K562 (cell line): ENCODE measurements around the gene EMC10. TPM values are rescaled to one million over a fixed set of nuclear protein-coding genes. Genes with fewer than 3 reads are reported as not detected.
A peak's percentile ranks its signal among the peaks of the same experiment; 100 is the strongest.

Experiments
- ARID1B ChIP-seq: fragments of 450-650 bp; IDR thresholded peaks from 2 replicates; pipeline ENCODE4 v1.6.1; 2016; ENCODE audit warnings: antibody characterized with exemption, mild to moderate bottlenecking, inconsistent platforms
- CTCF ChIP-seq, 3 experiments: IDR thresholded peaks in 2 of 3; conservative IDR thresholded peaks in 1 of 3; 2 replicates each; pipeline ENCODE4 v1.5.1; 2011 to 2012; ENCODE audit warnings: low read length in 3 of 3, mild to moderate bottlenecking in 3 of 3, control low read depth in 2 of 3, improper control_type of control experiment in 1 of 3, inconsistent platforms in 1 of 3, low read depth in 1 of 3, mixed read lengths in 1 of 3, moderate library complexity in 1 of 3; ENCODE audit not compliant: insufficient read depth in 2 of 3
- DEAF1 ChIP-seq: fragments of 450-650 bp; formaldehyde crosslinking; IDR thresholded peaks from 2 replicates; pipeline ENCODE4 v1.4.0; 2020; ENCODE audit warnings: mild to moderate bottlenecking, moderate library complexity
- JUND ChIP-seq, 2 experiments: IDR thresholded peaks; 2 replicates in 1 of 2; 3 replicates in 1 of 2; pipeline ENCODE4 v1.6.1; 2011; ENCODE audit warnings: borderline replicate concordance in 2 of 2, low read depth in 2 of 2, low read length in 2 of 2, improper control_type of control experiment in 1 of 2, missing biosample characterization in 1 of 2, missing genetic modification characterization in 1 of 2, missing genetic modification reagents in 1 of 2
- SIN3B ChIP-seq: fragments of 450-650 bp; IDR thresholded peaks from 2 replicates; pipeline ENCODE4 v1.6.1; 2017; ENCODE audit warnings: low read depth, mild to moderate bottlenecking, moderate library complexity
- SMAD4 ChIP-seq: fragments of 250-450 bp; sonication (Bioruptor Pico); conservative IDR thresholded peaks from 2 replicates; pipeline ENCODE4 v1.8.0; 2021; ENCODE audit warnings: inconsistent platforms, mild to moderate bottlenecking, moderate library complexity
- XRCC5 ChIP-seq: fragments of 200-400 bp; formaldehyde crosslinking; IDR thresholded peaks from 2 replicates; pipeline ENCODE4 v1.6.1; 2017; ENCODE audit warnings: low read depth, mild to moderate bottlenecking, low read length
- ZNF583 ChIP-seq: fragments of 250-450 bp; sonication (Bioruptor Pico); IDR thresholded peaks from 2 replicates; pipeline ENCODE4 v1.4.0; 2020
- polyA plus RNA-seq, 8 experiments: library from polyadenylated mRNA; depleted of rRNA in 4 of 8; stranded (reverse) in 5 of 8; unstranded in 3 of 8; fragments of >200 nt; fragmentation: Nextera tagmentation in 2 of 8; fragmentation: Illumina TruSeq in 1 of 8; extraction: Ambion mirVana in 2 of 8; extraction: Trizol in 1 of 8; gene quantifications; 2 replicates each; pipeline versions ENCODE4 v1.2.1 to v1.2.3, GENCODE V29; 2011 to 2014; ENCODE audit warnings: inconsistent platforms in 1 of 8, missing spikeins in 1 of 8
- total RNA-seq, 7 experiments: library from RNA; depleted of rRNA in 6 of 7; stranded (reverse); fragments of >200 nt in 6 of 7; fragmentation: Illumina TruSeq in 2 of 7; extraction: Trizol in 2 of 7; gene quantifications; 2 replicates each; pipeline versions ENCODE4 v1.2.1 to v1.2.3, GENCODE V29; 2011 to 2021; ENCODE audit warnings: low replicate concordance in 1 of 7
- TF ChIP-seq, protein P1 (sequence below): fragments of 450-650 bp; IDR thresholded peaks from 2 replicates; pipeline ENCODE4 v1.6.1; 2016; ENCODE audit warnings: mild to moderate bottlenecking, moderate library complexity
- TF ChIP-seq, protein P2 (sequence below), 2 experiments: fragments of 450-650 bp in 1 of 2; sonication (generic) in 1 of 2; formaldehyde crosslinking in 1 of 2; IDR thresholded peaks in 1 of 2; conservative IDR thresholded peaks in 1 of 2; 2 replicates each; pipeline versions ENCODE4 v1.6.1 to v1.8.1; 2016 to 2023; ENCODE audit warnings: mild to moderate bottlenecking in 2 of 2, moderate library complexity in 2 of 2, inconsistent platforms in 1 of 2, missing genetic modification reagents in 1 of 2

The EMC10 gene
- total and polyA plus RNA-seq, 9 of the 15 experiments (the other 6 are each of a cell fraction or from before 2014, with no cell fraction given) = 1.4 to 46.0 (median 13.1) TPM

DNA sequence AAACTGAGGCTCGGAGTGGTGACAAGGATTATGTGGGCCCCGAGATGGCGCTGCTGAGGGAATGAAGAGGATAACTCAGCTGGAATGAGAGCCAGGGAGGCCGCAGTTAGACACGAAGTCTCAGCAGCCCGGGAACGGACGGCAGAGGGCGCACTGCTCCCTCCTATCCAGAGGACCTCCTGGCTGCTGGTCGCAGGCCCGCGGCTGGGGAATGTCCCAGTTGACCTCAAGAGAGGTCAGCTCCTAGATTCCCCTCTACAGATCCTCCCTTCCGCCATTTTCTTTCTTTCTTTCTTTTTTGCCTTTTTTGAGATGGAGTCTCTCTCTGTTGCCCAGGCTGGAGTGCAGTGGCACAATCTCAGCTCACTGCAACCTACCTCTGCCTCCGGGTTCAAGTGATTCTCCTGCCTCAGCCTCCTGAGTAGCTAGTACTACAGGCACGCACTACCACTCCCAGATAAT, 61.5 kb downstream of the EMC10 start (continued):
- TF ChIP-seq CTCF (IDR thresholded peaks at IDR 0.05 in 2 of 3, conservative IDR thresholded peaks at IDR 0.05 in 1 of 3; ENCODE audit: insufficient read depth in 2 of 3, low read depth in 1 of 3, low read length in 3 of 3) (peak; percentile 97 to 99 (median 98)), DEAF1 (peak; percentile 80), JUND (IDR thresholded peaks at IDR 0.05; ENCODE audit: borderline replicate concordance, low read depth, low read length) (peak; percentile 56), JUND (tag; IDR thresholded peaks at IDR 0.05; ENCODE audit: borderline replicate concordance, low read depth, low read length) (no peak; the same call in 2 of the 3 replicates), XRCC5 (0 out of 2 replicates have a peak, but pooled peaks have one; percentile 70), ZNF583 (0 out of 2 replicates have a peak, but pooled peaks have one; percentile 18), SIN3B (no peak), SMAD4 (CRISPR knock-in tag) (peak; percentile 50; the same call in 1 of the 2 replicates), ARID1B (peak; percentile 15; the same call in 1 of the 2 replicates)
- TF ChIP-seq, protein P1, sequence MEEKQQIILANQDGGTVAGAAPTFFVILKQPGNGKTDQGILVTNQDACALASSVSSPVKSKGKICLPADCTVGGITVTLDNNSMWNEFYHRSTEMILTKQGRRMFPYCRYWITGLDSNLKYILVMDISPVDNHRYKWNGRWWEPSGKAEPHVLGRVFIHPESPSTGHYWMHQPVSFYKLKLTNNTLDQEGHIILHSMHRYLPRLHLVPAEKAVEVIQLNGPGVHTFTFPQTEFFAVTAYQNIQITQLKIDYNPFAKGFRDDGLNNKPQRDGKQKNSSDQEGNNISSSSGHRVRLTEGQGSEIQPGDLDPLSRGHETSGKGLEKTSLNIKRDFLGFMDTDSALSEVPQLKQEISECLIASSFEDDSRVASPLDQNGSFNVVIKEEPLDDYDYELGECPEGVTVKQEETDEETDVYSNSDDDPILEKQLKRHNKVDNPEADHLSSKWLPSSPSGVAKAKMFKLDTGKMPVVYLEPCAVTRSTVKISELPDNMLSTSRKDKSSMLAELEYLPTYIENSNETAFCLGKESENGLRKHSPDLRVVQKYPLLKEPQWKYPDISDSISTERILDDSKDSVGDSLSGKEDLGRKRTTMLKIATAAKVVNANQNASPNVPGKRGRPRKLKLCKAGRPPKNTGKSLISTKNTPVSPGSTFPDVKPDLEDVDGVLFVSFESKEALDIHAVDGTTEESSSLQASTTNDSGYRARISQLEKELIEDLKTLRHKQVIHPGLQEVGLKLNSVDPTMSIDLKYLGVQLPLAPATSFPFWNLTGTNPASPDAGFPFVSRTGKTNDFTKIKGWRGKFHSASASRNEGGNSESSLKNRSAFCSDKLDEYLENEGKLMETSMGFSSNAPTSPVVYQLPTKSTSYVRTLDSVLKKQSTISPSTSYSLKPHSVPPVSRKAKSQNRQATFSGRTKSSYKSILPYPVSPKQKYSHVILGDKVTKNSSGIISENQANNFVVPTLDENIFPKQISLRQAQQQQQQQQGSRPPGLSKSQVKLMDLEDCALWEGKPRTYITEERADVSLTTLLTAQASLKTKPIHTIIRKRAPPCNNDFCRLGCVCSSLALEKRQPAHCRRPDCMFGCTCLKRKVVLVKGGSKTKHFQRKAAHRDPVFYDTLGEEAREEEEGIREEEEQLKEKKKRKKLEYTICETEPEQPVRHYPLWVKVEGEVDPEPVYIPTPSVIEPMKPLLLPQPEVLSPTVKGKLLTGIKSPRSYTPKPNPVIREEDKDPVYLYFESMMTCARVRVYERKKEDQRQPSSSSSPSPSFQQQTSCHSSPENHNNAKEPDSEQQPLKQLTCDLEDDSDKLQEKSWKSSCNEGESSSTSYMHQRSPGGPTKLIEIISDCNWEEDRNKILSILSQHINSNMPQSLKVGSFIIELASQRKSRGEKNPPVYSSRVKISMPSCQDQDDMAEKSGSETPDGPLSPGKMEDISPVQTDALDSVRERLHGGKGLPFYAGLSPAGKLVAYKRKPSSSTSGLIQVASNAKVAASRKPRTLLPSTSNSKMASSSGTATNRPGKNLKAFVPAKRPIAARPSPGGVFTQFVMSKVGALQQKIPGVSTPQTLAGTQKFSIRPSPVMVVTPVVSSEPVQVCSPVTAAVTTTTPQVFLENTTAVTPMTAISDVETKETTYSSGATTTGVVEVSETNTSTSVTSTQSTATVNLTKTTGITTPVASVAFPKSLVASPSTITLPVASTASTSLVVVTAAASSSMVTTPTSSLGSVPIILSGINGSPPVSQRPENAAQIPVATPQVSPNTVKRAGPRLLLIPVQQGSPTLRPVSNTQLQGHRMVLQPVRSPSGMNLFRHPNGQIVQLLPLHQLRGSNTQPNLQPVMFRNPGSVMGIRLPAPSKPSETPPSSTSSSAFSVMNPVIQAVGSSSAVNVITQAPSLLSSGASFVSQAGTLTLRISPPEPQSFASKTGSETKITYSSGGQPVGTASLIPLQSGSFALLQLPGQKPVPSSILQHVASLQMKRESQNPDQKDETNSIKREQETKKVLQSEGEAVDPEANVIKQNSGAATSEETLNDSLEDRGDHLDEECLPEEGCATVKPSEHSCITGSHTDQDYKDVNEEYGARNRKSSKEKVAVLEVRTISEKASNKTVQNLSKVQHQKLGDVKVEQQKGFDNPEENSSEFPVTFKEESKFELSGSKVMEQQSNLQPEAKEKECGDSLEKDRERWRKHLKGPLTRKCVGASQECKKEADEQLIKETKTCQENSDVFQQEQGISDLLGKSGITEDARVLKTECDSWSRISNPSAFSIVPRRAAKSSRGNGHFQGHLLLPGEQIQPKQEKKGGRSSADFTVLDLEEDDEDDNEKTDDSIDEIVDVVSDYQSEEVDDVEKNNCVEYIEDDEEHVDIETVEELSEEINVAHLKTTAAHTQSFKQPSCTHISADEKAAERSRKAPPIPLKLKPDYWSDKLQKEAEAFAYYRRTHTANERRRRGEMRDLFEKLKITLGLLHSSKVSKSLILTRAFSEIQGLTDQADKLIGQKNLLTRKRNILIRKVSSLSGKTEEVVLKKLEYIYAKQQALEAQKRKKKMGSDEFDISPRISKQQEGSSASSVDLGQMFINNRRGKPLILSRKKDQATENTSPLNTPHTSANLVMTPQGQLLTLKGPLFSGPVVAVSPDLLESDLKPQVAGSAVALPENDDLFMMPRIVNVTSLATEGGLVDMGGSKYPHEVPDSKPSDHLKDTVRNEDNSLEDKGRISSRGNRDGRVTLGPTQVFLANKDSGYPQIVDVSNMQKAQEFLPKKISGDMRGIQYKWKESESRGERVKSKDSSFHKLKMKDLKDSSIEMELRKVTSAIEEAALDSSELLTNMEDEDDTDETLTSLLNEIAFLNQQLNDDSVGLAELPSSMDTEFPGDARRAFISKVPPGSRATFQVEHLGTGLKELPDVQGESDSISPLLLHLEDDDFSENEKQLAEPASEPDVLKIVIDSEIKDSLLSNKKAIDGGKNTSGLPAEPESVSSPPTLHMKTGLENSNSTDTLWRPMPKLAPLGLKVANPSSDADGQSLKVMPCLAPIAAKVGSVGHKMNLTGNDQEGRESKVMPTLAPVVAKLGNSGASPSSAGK = no peak
- TF ChIP-seq, protein P2, sequence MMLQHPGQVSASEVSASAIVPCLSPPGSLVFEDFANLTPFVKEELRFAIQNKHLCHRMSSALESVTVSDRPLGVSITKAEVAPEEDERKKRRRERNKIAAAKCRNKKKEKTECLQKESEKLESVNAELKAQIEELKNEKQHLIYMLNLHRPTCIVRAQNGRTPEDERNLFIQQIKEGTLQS (IDR thresholded peaks at IDR 0.05) = no peak
- TF ChIP-seq, protein P2 (CRISPR knock-in tag; conservative IDR thresholded peaks at IDR 0.05) = no peak
